ENCODE measurements around the gene PCK1.

DNA sequence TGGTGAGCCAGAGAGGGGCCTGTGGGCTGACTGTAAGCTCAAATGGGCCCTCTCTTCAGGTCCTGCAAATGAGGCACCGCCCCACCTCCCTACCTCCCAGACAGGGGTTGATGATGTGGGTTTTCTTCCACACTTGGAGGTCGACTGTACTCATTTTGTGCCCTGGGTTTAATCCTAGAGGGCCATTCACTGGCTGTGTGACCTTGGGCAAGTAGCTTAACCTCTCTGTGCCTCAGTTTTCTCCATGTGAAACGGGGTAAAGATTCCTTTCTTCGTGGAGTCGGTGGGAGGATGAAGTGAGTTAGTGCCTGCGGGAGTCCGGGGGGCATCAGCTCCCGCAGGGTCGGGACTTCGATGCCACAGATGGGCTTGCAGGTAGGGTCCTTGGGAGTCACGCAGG lies 35.4 kb downstream of the PCK1 start:
- TF ChIP-seq POLR2A (IDR thresholded peaks at IDR 0.05): no peak
- TF ChIP-seq CTCF (IDR thresholded peaks at IDR 0.05): no peak

Data from stomach (tissue), 4 donors.